T-helper 2 cell (primary cell): ENCODE results near the gene HBA2.
"Not testable (repeated sequence)": the region's sequence is repeated elsewhere in the genome, so short reads cannot be mapped to it uniquely, and the experiment has no call there.

Experiments
- DNase-seq, 5 experiments: peaks; one replicate each; pipeline versions ENCODE4 v3.0.0 to v3.0.0-alpha.2; 2012 to 2022

Gene HBA2

DNA sequence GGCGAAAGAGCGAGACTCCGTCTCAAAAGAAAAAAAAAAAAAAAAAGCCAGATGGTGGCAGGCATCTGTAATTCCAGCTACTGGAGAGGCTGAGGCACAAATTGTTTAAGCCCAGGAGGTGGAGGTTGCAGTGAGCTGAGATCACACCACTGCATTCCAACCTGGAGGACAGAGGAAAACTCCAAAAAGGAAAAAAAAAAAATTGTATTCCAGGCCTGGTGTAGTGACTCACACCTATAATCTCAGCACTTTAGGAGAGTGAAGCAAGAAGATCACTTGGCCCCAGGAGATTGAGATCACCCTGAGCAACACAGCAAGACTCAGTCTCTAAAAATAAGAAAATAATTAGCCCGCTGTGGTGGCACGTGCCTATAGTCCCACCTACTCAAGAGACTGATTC, 27.7 kb downstream of the HBA2 start:
- DNase-seq = no peak

- no peak for DNase-seq
Observed at GRCh38 chr16:203246-203645, 30.6 kb downstream of the HBA2 start.

DNA sequence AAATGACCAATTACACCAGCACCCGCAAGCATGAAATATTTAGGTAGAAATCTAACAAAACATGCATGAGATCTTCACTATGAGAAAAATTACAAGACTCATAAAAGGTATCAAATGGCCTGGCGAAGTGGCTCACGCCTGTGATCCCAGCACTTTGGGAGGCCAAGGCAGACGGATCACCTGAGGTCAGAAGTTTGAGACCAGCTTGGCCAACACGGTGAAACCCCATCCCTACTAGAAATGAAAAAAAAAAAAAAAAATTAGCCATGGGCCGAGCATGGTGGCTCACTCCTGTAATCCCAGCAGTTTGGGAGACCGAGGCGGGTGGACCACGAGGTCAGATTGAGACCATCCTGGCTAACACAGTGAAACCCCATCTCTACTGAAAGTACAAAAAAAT, 31.4 kb downstream of the HBA2 start:
- DNase-seq = not testable (repeated sequence)

GRCh38 chr16:209359-209758, 36.7 kb downstream of the HBA2 start:
- not testable (repeated sequence) for DNase-seq

GRCh38 chr16:211631-212180, 39.0 kb downstream of the HBA2 start:
- not testable (repeated sequence) for DNase-seq

GRCh38 chr16:212999-213398, 40.3 kb downstream of the HBA2 start:
- no peak for DNase-seq

- no peak for DNase-seq
Observed at GRCh38 chr16:220021-220420, 47.3 kb downstream of the HBA2 start.
